Effector memory CD8-positive, alpha-beta T cell (primary cell): Measurements from ENCODE around the gene PLEK.
A peak's percentile ranks its signal among the peaks of the same experiment; 100 is the strongest.
"Not testable (repeated sequence)": the region's sequence is repeated elsewhere in the genome, so short reads cannot be mapped to it uniquely, and the experiment has no call there.

ENCODE experiments used
- ATAC-seq: fragments of 150-1000 bp; cut with Tn5 transposase; replicated peaks from 2 replicates; pipeline ENCODE4 v1.10.0; 2021; ENCODE audit warnings: mild to moderate bottlenecking, moderate library complexity
- DNase-seq, 3 experiments: peaks; one replicate each; pipeline ENCODE4 v3.0.0; 2021
- H3K27ac Mint-ChIP-seq, 2 donors: one replicate each; pipeline ENCODE4 v1.8.0; 2022; ENCODE audit warnings: mild to moderate bottlenecking in 2 of 2, mixed read lengths in 2 of 2, moderate library complexity in 2 of 2
- H3K27me3 Mint-ChIP-seq, 2 donors: one replicate each; pipeline ENCODE4 v1.8.0; 2022; ENCODE audit warnings: mixed read lengths in 2 of 2
- H3K36me3 Mint-ChIP-seq: one replicate; pipeline ENCODE4 v1.8.0; 2022; ENCODE audit warnings: mild to moderate bottlenecking, moderate library complexity, mixed read lengths; ENCODE audit not compliant: insufficient read depth
- H3K4me1 Mint-ChIP-seq, 2 donors: one replicate each; pipeline ENCODE4 v1.8.0; 2022; ENCODE audit warnings: low read depth in 2 of 2, mixed read lengths in 2 of 2
- H3K4me3 Mint-ChIP-seq, 2 donors: one replicate each; pipeline ENCODE4 v1.8.0; 2022; ENCODE audit warnings: mild to moderate bottlenecking in 2 of 2, mixed read lengths in 2 of 2, moderate library complexity in 2 of 2
- H3K9me3 Mint-ChIP-seq, 2 donors: one replicate each; pipeline ENCODE4 v1.8.0; 2022; ENCODE audit warnings: mixed read lengths in 2 of 2

The PLEK gene

GRCh38 chr2:68340226-68341061, 24.6 kb upstream of the PLEK start:
- Mint-ChIP-seq H3K36me3 (no peaks in the 10 kb centered on the region), H3K4me1 (no peaks in the 10 kb centered on the region), H3K9me3 (no peaks in the 10 kb centered on the region), H3K27me3 (peaks cover 13 to 60% of the 10 kb centered on the region in 2 donors), H3K27ac (no peak overlapping the region), H3K4me3 (no peak overlapping the region)
- ATAC-seq (no peak), DNase-seq (no peak)

- DNase-seq (no peak), ATAC-seq (no peak)
- Mint-ChIP-seq H3K27me3 (peaks cover 13 to 66% of the 10 kb centered on the region in 2 donors), H3K36me3 (no peaks in the 10 kb centered on the region), H3K9me3 (no peaks in the 10 kb centered on the region), H3K27ac (no peak overlapping the region), H3K4me1 (no peaks in the 10 kb centered on the region), H3K4me3 (no peak overlapping the region)
Observed at GRCh38 chr2:68341062-68341329, 24.1 kb upstream of the PLEK start.

GRCh38 chr2:68341583-68341982, 23.5 kb upstream of the PLEK start:
- peaks cover 14 to 71% of the 10 kb centered on the region in 2 donors for H3K27me3 Mint-ChIP-seq
- ATAC-seq, result no peak

GRCh38 chr2:68342470-68342869, 22.6 kb upstream of the PLEK start:
- Mint-ChIP-seq H3K27me3 (peaks cover 22 to 80% of the 10 kb centered on the region in 2 donors), H3K4me3 (no peak overlapping the region), H3K4me1 (no peaks in the 10 kb centered on the region), H3K27ac (no peak overlapping the region), H3K36me3 (no peaks in the 10 kb centered on the region), H3K9me3 (no peaks in the 10 kb centered on the region)
- DNase-seq (no peak), ATAC-seq (no peak)

More at GRCh38 chr2:68341583-68341982, 23.5 kb upstream of the PLEK start:
- peak overlapping the region in 1 of 2 donors; percentile 65 for H3K27ac Mint-ChIP-seq
- H3K4me3 Mint-ChIP-seq, result no peak overlapping the region
- H3K36me3 Mint-ChIP-seq, result no peaks in the 10 kb centered on the region
- no peak for DNase-seq
- H3K9me3 Mint-ChIP-seq, result no peaks in the 10 kb centered on the region
- no peaks in the 10 kb centered on the region for H3K4me1 Mint-ChIP-seq

- H3K4me3 Mint-ChIP-seq, result no peak overlapping the region
- no peaks in the 10 kb centered on the region for H3K36me3 Mint-ChIP-seq
- no peaks in the 10 kb centered on the region for H3K9me3 Mint-ChIP-seq
- peaks cover 34 to 87% of the 10 kb centered on the region in 2 donors for H3K27me3 Mint-ChIP-seq
- ATAC-seq (no peak), DNase-seq (no peak)
- H3K4me1 Mint-ChIP-seq, result no peaks in the 10 kb centered on the region
- no peak overlapping the region for H3K27ac Mint-ChIP-seq
Observed at GRCh38 chr2:68344031-68344430, 21.1 kb upstream of the PLEK start.

- H3K4me1 Mint-ChIP-seq, result no peaks in the 10 kb centered on the region
- H3K27me3 Mint-ChIP-seq, result peaks cover 34 to 81% of the 10 kb centered on the region in 2 donors
- no peak for DNase-seq
- no peak overlapping the region for H3K27ac Mint-ChIP-seq
- no peaks in the 10 kb centered on the region for H3K36me3 Mint-ChIP-seq
- no peak overlapping the region for H3K4me3 Mint-ChIP-seq
- H3K9me3 Mint-ChIP-seq, result no peaks in the 10 kb centered on the region
- no peak for ATAC-seq
Observed at GRCh38 chr2:68345129-68345875, 19.8 kb upstream of the PLEK start.

GRCh38 chr2:68349091-68349490, 16.0 kb upstream of the PLEK start:
- not testable (repeated sequence) for H3K27ac Mint-ChIP-seq, ATAC-seq

GRCh38 chr2:68351997-68352396, 13.1 kb upstream of the PLEK start:
- Mint-ChIP-seq H3K27me3 (peaks cover 16 to 26% of the 10 kb centered on the region in 2 donors), H3K36me3 (no peaks in the 10 kb centered on the region), H3K27ac (no peak overlapping the region), H3K4me3 (no peak overlapping the region), H3K9me3 (no peaks in the 10 kb centered on the region), H3K4me1 (no peaks in the 10 kb centered on the region)
- DNase-seq (no peak), ATAC-seq (no peak)

More at GRCh38 chr2:68349091-68349490, 16.0 kb upstream of the PLEK start:
- DNase-seq, H3K4me3 Mint-ChIP-seq, H3K36me3 Mint-ChIP-seq, H3K9me3 Mint-ChIP-seq, H3K4me1 Mint-ChIP-seq: not testable (repeated sequence)
- peaks cover 21 to 52% of the 10 kb centered on the region in 2 donors for H3K27me3 Mint-ChIP-seq

GRCh38 chr2:68352651-68353391, 12.3 kb upstream of the PLEK start:
- no peaks in the 10 kb centered on the region for H3K36me3 Mint-ChIP-seq
- H3K9me3 Mint-ChIP-seq, result no peaks in the 10 kb centered on the region
- H3K4me1 Mint-ChIP-seq, result peaks cover 2 to 8% of the 10 kb centered on the region in 2 donors
- ATAC-seq (no peak), DNase-seq (no peak)
- no peak overlapping the region for H3K4me3 Mint-ChIP-seq
- no peak overlapping the region for H3K27ac Mint-ChIP-seq
- peaks cover 8 to 18% of the 10 kb centered on the region in 2 donors for H3K27me3 Mint-ChIP-seq

GRCh38 chr2:68356599-68357239, 8.4 kb upstream of the PLEK start:
- H3K27me3 Mint-ChIP-seq, result no peaks in the 10 kb centered on the region
- no peak for ATAC-seq
- H3K9me3 Mint-ChIP-seq, result no peaks in the 10 kb centered on the region
- H3K27ac Mint-ChIP-seq, result peak overlapping the region; percentile 61 to 85
- peaks cover 3% of the 10 kb centered on the region for H3K36me3 Mint-ChIP-seq
- H3K4me1 Mint-ChIP-seq, result peaks cover 6 to 17% of the 10 kb centered on the region in 2 donors
- DNase-seq, result no peak
- H3K4me3 Mint-ChIP-seq, result no peak overlapping the region

GRCh38 chr2:68357605-68358337, 7.3 kb upstream of the PLEK start:
- peak overlapping the region; percentile 61 to 85 for H3K27ac Mint-ChIP-seq
- H3K27me3 Mint-ChIP-seq, result no peaks in the 10 kb centered on the region
- ATAC-seq (peak; percentile 63), DNase-seq (no peak)
- peaks cover 7% of the 10 kb centered on the region for H3K36me3 Mint-ChIP-seq
- peaks cover 13 to 27% of the 10 kb centered on the region in 2 donors for H3K4me1 Mint-ChIP-seq
- H3K4me3 Mint-ChIP-seq, result peak overlapping the region in 1 of 2 donors; percentile 33
- no peaks in the 10 kb centered on the region for H3K9me3 Mint-ChIP-seq

GRCh38 chr2:68359889-68360288, 5.2 kb upstream of the PLEK start:
- Mint-ChIP-seq H3K36me3 (peaks cover 11% of the 10 kb centered on the region), H3K4me1 (peaks cover 28 to 47% of the 10 kb centered on the region in 2 donors), H3K9me3 (no peaks in the 10 kb centered on the region), H3K4me3 (no peak overlapping the region), H3K27me3 (no peaks in the 10 kb centered on the region), H3K27ac (no peak overlapping the region)
- DNase-seq (no peak), ATAC-seq (no peak)
